GM21825 (cell line): Measurements from ENCODE around the gene KDF1.
"Not testable (repeated sequence)": the region's sequence is repeated elsewhere in the genome, so short reads cannot be mapped to it uniquely, and the experiment has no call there.

ENCODE experiments used
- ATAC-seq: cut with Tn5 transposase; IDR thresholded peaks from one replicate; pipeline ENCODE4 v1.9.1; 2021; ENCODE audit warnings: mild to moderate bottlenecking, moderate library complexity; ENCODE audit not compliant: unreplicated experiment

KDF1 gene

GRCh38 chr1:26994020-26994786 is 33.9 kb upstream of the KDF1 start:
- ATAC-seq, result no peak

GRCh38 chr1:26993237-26994019 is 33.2 kb upstream of the KDF1 start, which contains the start of gene TRNP1:
Gene TRNP1, plus strand, starts transcription at chr1:26993692. Its CDS starts 95 bp downstream, at chr1:26993787.
- ATAC-seq, result peak; percentile 45

- ATAC-seq, result no peak
Measured at GRCh38 chr1:26991310-26992116, 31.2 kb upstream of the KDF1 start.

GRCh38 chr1:26989403-26990109 is 29.3 kb upstream of the KDF1 start:
- not testable (repeated sequence) for ATAC-seq

GRCh38 chr1:26986658-26987057 is 26.4 kb upstream of the KDF1 start:
- ATAC-seq, result no peak

GRCh38 chr1:26984291-26984690 is 24.0 kb upstream of the KDF1 start:
- ATAC-seq, result no peak

- no peak for ATAC-seq
Measured at GRCh38 chr1:26983863-26984262, 23.6 kb upstream of the KDF1 start.

GRCh38 chr1:26981146-26981846 is 21.0 kb upstream of the KDF1 start:
- ATAC-seq, result no peak

GRCh38 chr1:26978901-26979300 is 18.6 kb upstream of the KDF1 start:
- no peak for ATAC-seq

- no peak for ATAC-seq
Measured at GRCh38 chr1:26976621-26977510, 16.6 kb upstream of the KDF1 start.

- ATAC-seq, result no peak
Measured at GRCh38 chr1:26972821-26973220, 12.6 kb upstream of the KDF1 start.

GRCh38 chr1:26972390-26972789 is 12.1 kb upstream of the KDF1 start:
- ATAC-seq, result no peak

- no peak for ATAC-seq
Measured at GRCh38 chr1:26971590-26971989, 11.3 kb upstream of the KDF1 start.

GRCh38 chr1:26970810-26971209 is 10.5 kb upstream of the KDF1 start:
- ATAC-seq, result no peak

- no peak for ATAC-seq
Measured at GRCh38 chr1:26965628-26966027, 5.4 kb upstream of the KDF1 start.

GRCh38 chr1:26965213-26965612 is 4.9 kb upstream of the KDF1 start:
- ATAC-seq, result no peak

GRCh38 chr1:26961826-26962225 is 1.6 kb upstream of the KDF1 start:
- ATAC-seq, result no peak

- ATAC-seq, result no peak
Measured at GRCh38 chr1:26960625-26960966, 328 bp upstream of the KDF1 start.

- no peak for ATAC-seq
Measured at GRCh38 chr1:26959270-26959669, 998 bp downstream of the KDF1 start.
